ENCODE measurements around the gene SLC25A42.

GRCh38 chr19:19068659-19069654 lies 5.2 kb downstream of the SLC25A42 start:
- no peak for TF ChIP-seq MXD4 (CRISPR knock-in tag; IDR thresholded peaks at IDR 0.05)
- TF ChIP-seq CTCF (CRISPR knock-in tag; IDR thresholded peaks at IDR 0.05), result no peak
- TF ChIP-seq ZSCAN25 (CRISPR knock-in tag; IDR thresholded peaks at IDR 0.05), result no peak
- TF ChIP-seq ZNF574 (CRISPR knock-in tag; IDR thresholded peaks at IDR 0.05), result no peak
- TF ChIP-seq ZNF780A (CRISPR knock-in tag; IDR thresholded peaks at IDR 0.05), result no peak
- no peak for TF ChIP-seq ZNF225 (CRISPR knock-in tag; IDR thresholded peaks at IDR 0.05)
- TF ChIP-seq DMTF1 (CRISPR knock-in tag; IDR thresholded peaks at IDR 0.05), result no peak
- TF ChIP-seq HNRNPLL (IDR thresholded peaks at IDR 0.05; ENCODE audit: low read depth, low read length, poor library complexity, severe bottlenecking), result no peak
- TF ChIP-seq HOXA7 (CRISPR knock-in tag; IDR thresholded peaks at IDR 0.05), result no peak
- no peak for TF ChIP-seq HNRNPH1 (optimal IDR thresholded peaks at IDR 0.05; ENCODE audit: low read depth, low read length)
- TF ChIP-seq GATAD1 (CRISPR knock-in tag; IDR thresholded peaks at IDR 0.05), result no peak
- TF ChIP-seq XBP1 (CRISPR knock-in tag; IDR thresholded peaks at IDR 0.05), result no peak

Data from HepG2 (cell line).